ENCODE data around the gene CCR9. TPM values are rescaled to one million over a fixed set of nuclear protein-coding genes. Genes with fewer than 3 reads are reported as not detected.

CCR9 gene
- total and polyA plus RNA-seq, 10 of the 15 experiments (the other 5 are each of a cell fraction or from before 2014, with no cell fraction given), result 0.05 to 3.9 (median 2.4) TPM

DNA sequence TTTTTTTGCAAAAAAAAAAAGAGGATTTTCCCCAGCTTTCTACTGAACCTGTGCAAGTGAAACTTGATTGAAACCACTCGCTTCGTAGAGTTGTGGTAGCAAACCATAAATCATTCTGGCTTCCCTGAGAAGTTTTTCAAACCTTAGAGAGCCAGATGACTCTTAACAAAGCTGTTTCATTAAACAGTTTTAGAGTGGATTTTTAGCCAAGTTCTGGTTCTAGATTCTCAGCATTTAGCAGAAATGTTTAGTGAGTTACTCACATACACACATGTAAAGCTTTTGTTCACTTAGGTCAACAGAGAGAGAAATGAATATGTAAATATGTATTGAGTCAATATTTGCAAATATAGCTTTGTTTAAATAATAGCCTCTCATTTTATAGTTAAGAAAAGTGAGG, 18.1 kb upstream of the CCR9 start (continued):
- TF ChIP-seq, protein P1, sequence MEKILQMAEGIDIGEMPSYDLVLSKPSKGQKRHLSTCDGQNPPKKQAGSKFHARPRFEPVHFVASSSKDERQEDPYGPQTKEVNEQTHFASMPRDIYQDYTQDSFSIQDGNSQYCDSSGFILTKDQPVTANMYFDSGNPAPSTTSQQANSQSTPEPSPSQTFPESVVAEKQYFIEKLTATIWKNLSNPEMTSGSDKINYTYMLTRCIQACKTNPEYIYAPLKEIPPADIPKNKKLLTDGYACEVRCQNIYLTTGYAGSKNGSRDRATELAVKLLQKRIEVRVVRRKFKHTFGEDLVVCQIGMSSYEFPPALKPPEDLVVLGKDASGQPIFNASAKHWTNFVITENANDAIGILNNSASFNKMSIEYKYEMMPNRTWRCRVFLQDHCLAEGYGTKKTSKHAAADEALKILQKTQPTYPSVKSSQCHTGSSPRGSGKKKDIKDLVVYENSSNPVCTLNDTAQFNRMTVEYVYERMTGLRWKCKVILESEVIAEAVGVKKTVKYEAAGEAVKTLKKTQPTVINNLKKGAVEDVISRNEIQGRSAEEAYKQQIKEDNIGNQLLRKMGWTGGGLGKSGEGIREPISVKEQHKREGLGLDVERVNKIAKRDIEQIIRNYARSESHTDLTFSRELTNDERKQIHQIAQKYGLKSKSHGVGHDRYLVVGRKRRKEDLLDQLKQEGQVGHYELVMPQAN (conservative IDR thresholded peaks at IDR 0.05), result no peak
- TF ChIP-seq LARP7 (IDR thresholded peaks at IDR 0.05), result no peak
- TF ChIP-seq SMAD1 (IDR thresholded peaks at IDR 0.05; ENCODE audit: low read depth, partially characterized antibody), result no peak
- TF ChIP-seq FOXM1 (IDR thresholded peaks at IDR 0.05; ENCODE audit: low read depth, low read length), result peak; percentile 52; the same call in 1 of the 2 replicates
- TF ChIP-seq, protein P2, sequence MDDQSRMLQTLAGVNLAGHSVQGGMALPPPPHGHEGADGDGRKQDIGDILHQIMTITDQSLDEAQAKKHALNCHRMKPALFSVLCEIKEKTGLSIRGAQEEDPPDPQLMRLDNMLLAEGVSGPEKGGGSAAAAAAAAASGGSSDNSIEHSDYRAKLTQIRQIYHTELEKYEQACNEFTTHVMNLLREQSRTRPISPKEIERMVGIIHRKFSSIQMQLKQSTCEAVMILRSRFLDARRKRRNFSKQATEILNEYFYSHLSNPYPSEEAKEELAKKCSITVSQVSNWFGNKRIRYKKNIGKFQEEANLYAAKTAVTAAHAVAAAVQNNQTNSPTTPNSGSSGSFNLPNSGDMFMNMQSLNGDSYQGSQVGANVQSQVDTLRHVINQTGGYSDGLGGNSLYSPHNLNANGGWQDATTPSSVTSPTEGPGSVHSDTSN (IDR thresholded peaks at IDR 0.05; ENCODE audit: insufficient replicate concordance, low read depth, low read length), result peak; percentile 67
- 0 out of 2 replicates have a peak, but pooled peaks have one; percentile 5 for TF ChIP-seq RAD21 (IDR thresholded peaks at IDR 0.05; ENCODE audit: insufficient read depth, low read depth, low read length)
- no peak for TF ChIP-seq BHLHE40 (IDR thresholded peaks at IDR 0.05; ENCODE audit: borderline replicate concordance in 1 of 2, low read depth in 2 of 2, low read length in 1 of 2)
- peak; percentile 22; the same call in 1 of the 2 replicates for TF ChIP-seq JUNB (IDR thresholded peaks at IDR 0.05)
- peak; percentile 27; the same call in 1 of the 2 replicates for TF ChIP-seq PAX5 (IDR thresholded peaks at IDR 0.05; ENCODE audit: borderline replicate concordance, low read depth, low read length)
- 0 out of 2 replicates have a peak, but pooled peaks have one; percentile 18 for TF ChIP-seq ZNF24 (IDR thresholded peaks at IDR 0.05)
- TF ChIP-seq TCF3 (IDR thresholded peaks at IDR 0.05; ENCODE audit: borderline replicate concordance, insufficient read depth, low read depth, low read length), result no peak
- 0 out of 2 replicates have a peak, but pooled peaks have one; percentile 10 for TF ChIP-seq MEF2A (IDR thresholded peaks at IDR 0.05; ENCODE audit: insufficient read depth, low read depth, low read length)
- TF ChIP-seq RELA (IDR thresholded peaks at IDR 0.05; ENCODE audit: borderline replicate concordance, partially characterized antibody), result no peak
- peak; percentile 45; the same call in 1 of the 2 replicates for TF ChIP-seq ZNF384 (IDR thresholded peaks at IDR 0.05; ENCODE audit: borderline replicate concordance, low read depth, low read length)
- TF ChIP-seq MXI1 (IDR thresholded peaks at IDR 0.05; ENCODE audit: low read depth, low read length), result no peak
- no peak for TF ChIP-seq ZNF217 (IDR thresholded peaks at IDR 0.05)
- 0 out of 2 replicates have a peak, but pooled peaks have one; percentile 23 for TF ChIP-seq BCL11A (IDR thresholded peaks at IDR 0.05; ENCODE audit: low read depth, low read length)
- TF ChIP-seq BRCA1 (IDR thresholded peaks at IDR 0.05; ENCODE audit: low read depth, low read length), result no peak
- TF ChIP-seq TCF12 (IDR thresholded peaks at IDR 0.05; ENCODE audit: low read depth, low read length), result peak; percentile 56; the same call in 1 of the 2 replicates
- TF ChIP-seq MEF2B (IDR thresholded peaks at IDR 0.05; ENCODE audit: partially characterized antibody, poor library complexity, severe bottlenecking), result no peak
- TF ChIP-seq EP300 (IDR thresholded peaks at IDR 0.05; ENCODE audit: borderline replicate concordance in 1 of 2, control insufficient read depth in 1 of 2, low read depth in 2 of 2, low read length in 2 of 2), result peak in 1 of 2 experiments; percentile 59; a peak in 2 of 4 replicates
- no peak for TF ChIP-seq POU2F2 (IDR thresholded peaks at IDR 0.05; ENCODE audit: borderline replicate concordance, low read depth, low read length)
- TF ChIP-seq ZBED1 (IDR thresholded peaks at IDR 0.05; ENCODE audit: borderline replicate concordance), result 0 out of 2 replicates have a peak, but pooled peaks have one; percentile 22
